HL-60 (cell line): ENCODE measurements around the gene ASB8.

Experiments
- DNase-seq, 2 experiments: peaks; one replicate each; pipeline ENCODE4 v3.0.0-alpha.2; 2010 to 2020; ENCODE audit warnings: low read depth in 1 of 2, low spot score in 1 of 2
- H3K27ac ChIP-seq: fragments of 250-450 bp; sonication (Bioruptor Pico); replicated peaks from 2 replicates; pipeline ENCODE4 v1.5.1; 2020; ENCODE audit warnings: mild to moderate bottlenecking, moderate library complexity
- H3K27me3 ChIP-seq: fragments of 250-450 bp; sonication (Bioruptor Pico); 2 replicates; pipeline ENCODE4 v1.5.1; 2021; ENCODE audit warnings: mild to moderate bottlenecking, moderate library complexity; ENCODE audit not compliant: insufficient read depth, poor library complexity, severe bottlenecking
- H3K4me3 ChIP-seq: replicated peaks from 2 replicates; pipeline ENCODE4 v1.5.1; 2011; ENCODE audit warnings: mild to moderate bottlenecking, control low read depth, low read length; ENCODE audit not compliant: insufficient read depth
- GABPA ChIP-seq: IDR thresholded peaks from 2 replicates; pipeline ENCODE4 v1.6.1; 2012; ENCODE audit warnings: low read depth
- POLR2AphosphoS5 ChIP-seq: IDR thresholded peaks from 2 replicates; pipeline ENCODE4 v1.6.1; 2012; ENCODE audit warnings: low read depth
- SPI1 ChIP-seq: IDR thresholded peaks from 2 replicates; pipeline ENCODE4 v1.6.1; 2012; ENCODE audit warnings: low read depth, mild to moderate bottlenecking, borderline replicate concordance
- TF ChIP-seq, protein P1 (sequence below): IDR thresholded peaks from one replicate; pipeline ENCODE4 v1.5.1; 2011; ENCODE audit warnings: low read length, control low read depth, inconsistent platforms; ENCODE audit not compliant: insufficient read depth
- TF ChIP-seq, protein P2 (sequence below): IDR thresholded peaks from 2 replicates; pipeline ENCODE4 v1.6.1; 2012; ENCODE audit warnings: low read depth; ENCODE audit not compliant: insufficient replicate concordance

The ASB8 gene

DNA sequence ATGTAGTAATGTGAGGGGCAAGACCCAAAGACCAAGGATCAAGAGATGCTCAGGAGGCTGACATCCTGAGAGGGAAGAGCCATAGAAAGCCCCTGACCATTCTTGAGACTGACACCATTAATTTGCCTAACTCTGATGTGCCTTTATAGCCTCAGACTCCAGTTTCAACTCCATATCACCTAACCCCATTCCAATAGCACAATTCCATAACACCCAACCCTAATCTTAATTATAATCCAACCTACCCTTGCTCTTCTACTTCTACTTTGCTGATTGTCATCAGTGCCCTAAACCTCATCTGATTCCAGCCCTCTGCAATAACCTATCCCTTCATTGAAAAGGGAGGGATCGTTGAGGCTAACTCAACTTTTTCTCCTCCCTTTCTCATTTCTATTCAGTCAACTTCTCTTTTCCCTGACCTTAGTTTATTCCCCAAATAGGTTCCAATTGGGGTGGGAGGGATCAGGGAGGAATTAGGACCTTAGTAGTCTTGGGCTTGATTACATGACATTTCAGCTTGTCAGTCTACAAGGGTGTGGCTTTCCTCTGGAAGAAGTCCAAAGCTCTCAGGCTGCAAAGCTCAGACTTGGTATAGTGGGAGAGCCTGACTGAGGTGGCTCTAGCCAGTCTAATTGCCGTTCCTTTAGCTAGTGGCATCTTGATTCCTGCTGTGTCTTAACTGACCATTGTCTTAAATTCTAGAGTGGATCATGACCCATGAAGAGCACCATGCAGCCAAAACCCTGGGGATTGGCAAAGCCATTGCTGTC is 35.1 kb downstream of the ASB8 start:
- no peak overlapping the region for H3K27ac ChIP-seq
- DNase-seq: no peak
- TF ChIP-seq, protein P1, sequence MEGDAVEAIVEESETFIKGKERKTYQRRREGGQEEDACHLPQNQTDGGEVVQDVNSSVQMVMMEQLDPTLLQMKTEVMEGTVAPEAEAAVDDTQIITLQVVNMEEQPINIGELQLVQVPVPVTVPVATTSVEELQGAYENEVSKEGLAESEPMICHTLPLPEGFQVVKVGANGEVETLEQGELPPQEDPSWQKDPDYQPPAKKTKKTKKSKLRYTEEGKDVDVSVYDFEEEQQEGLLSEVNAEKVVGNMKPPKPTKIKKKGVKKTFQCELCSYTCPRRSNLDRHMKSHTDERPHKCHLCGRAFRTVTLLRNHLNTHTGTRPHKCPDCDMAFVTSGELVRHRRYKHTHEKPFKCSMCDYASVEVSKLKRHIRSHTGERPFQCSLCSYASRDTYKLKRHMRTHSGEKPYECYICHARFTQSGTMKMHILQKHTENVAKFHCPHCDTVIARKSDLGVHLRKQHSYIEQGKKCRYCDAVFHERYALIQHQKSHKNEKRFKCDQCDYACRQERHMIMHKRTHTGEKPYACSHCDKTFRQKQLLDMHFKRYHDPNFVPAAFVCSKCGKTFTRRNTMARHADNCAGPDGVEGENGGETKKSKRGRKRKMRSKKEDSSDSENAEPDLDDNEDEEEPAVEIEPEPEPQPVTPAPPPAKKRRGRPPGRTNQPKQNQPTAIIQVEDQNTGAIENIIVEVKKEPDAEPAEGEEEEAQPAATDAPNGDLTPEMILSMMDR: no peak
- TF ChIP-seq, protein P2, sequence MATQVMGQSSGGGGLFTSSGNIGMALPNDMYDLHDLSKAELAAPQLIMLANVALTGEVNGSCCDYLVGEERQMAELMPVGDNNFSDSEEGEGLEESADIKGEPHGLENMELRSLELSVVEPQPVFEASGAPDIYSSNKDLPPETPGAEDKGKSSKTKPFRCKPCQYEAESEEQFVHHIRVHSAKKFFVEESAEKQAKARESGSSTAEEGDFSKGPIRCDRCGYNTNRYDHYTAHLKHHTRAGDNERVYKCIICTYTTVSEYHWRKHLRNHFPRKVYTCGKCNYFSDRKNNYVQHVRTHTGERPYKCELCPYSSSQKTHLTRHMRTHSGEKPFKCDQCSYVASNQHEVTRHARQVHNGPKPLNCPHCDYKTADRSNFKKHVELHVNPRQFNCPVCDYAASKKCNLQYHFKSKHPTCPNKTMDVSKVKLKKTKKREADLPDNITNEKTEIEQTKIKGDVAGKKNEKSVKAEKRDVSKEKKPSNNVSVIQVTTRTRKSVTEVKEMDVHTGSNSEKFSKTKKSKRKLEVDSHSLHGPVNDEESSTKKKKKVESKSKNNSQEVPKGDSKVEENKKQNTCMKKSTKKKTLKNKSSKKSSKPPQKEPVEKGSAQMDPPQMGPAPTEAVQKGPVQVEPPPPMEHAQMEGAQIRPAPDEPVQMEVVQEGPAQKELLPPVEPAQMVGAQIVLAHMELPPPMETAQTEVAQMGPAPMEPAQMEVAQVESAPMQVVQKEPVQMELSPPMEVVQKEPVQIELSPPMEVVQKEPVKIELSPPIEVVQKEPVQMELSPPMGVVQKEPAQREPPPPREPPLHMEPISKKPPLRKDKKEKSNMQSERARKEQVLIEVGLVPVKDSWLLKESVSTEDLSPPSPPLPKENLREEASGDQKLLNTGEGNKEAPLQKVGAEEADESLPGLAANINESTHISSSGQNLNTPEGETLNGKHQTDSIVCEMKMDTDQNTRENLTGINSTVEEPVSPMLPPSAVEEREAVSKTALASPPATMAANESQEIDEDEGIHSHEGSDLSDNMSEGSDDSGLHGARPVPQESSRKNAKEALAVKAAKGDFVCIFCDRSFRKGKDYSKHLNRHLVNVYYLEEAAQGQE: no peak
- H3K4me3 ChIP-seq: no peak overlapping the region
- peaks cover 26% of the 10 kb centered on the region for H3K27me3 ChIP-seq

DNA sequence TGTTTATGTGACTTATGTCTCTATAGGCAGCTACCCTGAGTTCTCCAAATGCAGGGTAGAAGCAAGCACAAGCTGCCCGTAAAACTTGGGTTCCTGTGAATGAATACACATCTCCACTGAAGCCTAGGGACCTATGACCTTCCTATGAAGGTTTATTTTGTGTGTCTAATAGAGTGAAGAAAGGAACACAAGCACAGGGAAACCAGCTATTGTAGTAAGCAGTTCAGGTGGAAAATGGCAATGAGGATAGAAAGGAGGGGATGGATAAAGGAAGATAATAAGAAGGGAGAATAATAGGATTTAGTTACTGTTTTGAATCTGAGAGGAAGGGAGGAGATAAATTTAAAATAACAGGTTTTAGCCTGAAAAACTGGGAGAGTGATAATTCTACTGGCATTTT is 35.8 kb downstream of the ASB8 start:
- Histone ChIP-seq H3K27ac (no peak overlapping the region), H3K4me3 (no peak overlapping the region), H3K27me3 (peaks cover 30% of the 10 kb centered on the region)
- no peak for DNase-seq
- TF ChIP-seq, protein P2: no peak
- TF ChIP-seq SPI1 (no peak), GABPA (no peak), POLR2AphosphoS5 (no peak)
- TF ChIP-seq, protein P1: no peak

DNA sequence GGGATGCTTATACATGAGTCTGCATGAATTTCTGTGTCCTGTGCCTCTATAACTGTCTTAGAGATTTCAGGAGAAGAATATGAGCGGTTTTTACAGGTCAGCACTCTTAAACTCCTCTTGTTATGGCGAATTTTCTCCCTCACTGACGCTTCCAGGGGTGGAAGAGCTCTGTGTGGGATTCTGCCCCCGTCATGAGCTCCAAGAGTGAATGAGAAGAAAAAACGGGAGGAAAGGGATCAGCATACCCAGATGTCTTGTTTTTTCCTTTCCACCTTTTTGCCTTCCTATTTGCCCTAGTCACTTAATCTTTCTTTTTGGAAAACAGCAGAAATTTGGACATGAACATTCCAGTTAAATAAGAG is 37.5 kb downstream of the ASB8 start:
- TF ChIP-seq POLR2AphosphoS5 (no peak), GABPA (no peak), SPI1 (no peak)
- TF ChIP-seq, protein P1: no peak
- TF ChIP-seq, protein P2: no peak
- peaks cover 30% of the 10 kb centered on the region for H3K27me3 ChIP-seq
- no peak for DNase-seq
- H3K4me3 ChIP-seq: peak overlapping the region; percentile 66
- no peak overlapping the region for H3K27ac ChIP-seq
